HG03520 (cell line): ENCODE results near the gene BTBD17.
"Not testable (repeated sequence)": the region's sequence is repeated elsewhere in the genome, so short reads cannot be mapped to it uniquely, and the experiment has no call there.

Experiments
- ATAC-seq: cut with Tn5 transposase; IDR thresholded peaks from one replicate; pipeline ENCODE4 v1.9.1; 2021; ENCODE audit warnings: mild to moderate bottlenecking, moderate library complexity; ENCODE audit not compliant: unreplicated experiment

Gene BTBD17, protein sequence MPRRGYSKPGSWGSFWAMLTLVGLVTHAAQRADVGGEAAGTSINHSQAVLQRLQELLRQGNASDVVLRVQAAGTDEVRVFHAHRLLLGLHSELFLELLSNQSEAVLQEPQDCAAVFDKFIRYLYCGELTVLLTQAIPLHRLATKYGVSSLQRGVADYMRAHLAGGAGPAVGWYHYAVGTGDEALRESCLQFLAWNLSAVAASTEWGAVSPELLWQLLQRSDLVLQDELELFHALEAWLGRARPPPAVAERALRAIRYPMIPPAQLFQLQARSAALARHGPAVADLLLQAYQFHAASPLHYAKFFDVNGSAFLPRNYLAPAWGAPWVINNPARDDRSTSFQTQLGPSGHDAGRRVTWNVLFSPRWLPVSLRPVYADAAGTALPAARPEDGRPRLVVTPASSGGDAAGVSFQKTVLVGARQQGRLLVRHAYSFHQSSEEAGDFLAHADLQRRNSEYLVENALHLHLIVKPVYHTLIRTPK

DNA sequence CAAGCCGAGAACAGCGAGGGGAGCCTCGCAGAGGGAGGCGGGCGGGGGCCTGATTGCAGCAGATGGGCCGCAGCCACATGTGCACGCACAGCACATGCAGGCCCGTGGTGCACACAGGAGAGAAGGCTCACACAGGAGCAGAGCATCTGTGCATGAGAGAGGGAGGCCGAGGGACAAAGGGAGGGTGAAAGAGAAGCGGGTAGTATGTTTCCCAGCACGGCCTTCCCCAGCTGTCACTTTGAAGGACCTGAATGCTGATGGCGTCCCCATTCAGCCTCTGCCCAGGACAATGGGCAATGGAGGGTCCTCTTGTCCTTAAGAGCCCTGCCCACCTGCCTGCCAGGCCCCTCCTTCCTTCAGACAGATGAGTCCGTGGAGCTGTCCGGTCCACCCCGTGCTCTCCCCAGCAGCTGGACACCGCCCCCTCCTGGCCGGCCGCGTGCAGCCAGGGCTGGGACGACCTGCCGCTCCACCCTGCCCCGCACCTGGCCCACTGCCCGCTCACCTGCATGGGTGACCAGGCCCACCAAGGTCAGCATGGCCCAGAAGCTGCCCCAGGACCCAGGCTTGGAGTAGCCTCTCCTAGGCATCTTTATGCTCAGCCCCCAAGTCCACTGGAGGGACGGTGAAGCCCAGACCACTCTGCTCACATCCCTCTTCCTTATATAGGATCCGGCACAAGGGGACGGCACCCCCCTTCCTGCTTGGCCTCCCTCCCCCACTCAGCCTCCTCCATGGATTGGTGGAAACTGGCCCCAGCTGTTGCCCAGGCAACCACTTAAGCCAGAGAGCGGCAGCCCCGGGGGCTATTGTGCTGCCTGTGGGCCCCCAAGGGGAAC lies at the start of gene BTBD17:
Gene BTBD17 (minus strand): TSS at position 639 of the 839 bp plus-strand sequence. CDS start 49 bp downstream, at position 590.
- ATAC-seq: no peak

DNA sequence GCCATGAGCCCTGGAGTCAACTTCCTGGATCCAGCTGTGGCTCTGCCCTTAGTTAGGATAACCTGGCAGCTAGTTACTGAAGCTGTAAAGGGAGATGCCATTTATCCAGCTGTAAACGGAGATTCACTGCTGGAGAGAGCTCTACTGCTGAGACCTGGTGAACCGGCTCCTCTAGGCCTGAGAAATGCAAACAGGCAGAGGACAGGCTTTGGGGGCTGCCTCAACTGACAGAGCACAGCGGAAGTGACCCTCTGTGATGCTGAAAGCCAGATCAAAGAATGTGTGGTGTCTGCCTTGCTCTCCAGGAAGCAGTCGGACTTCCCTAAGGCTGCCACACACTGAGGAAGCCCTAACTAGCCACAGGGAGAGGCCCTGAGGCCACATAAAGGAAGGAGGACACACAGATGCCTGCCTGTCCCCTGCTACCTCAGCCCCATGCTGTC lies 48.4 kb upstream of the BTBD17 start:
- no peak for ATAC-seq

DNA sequence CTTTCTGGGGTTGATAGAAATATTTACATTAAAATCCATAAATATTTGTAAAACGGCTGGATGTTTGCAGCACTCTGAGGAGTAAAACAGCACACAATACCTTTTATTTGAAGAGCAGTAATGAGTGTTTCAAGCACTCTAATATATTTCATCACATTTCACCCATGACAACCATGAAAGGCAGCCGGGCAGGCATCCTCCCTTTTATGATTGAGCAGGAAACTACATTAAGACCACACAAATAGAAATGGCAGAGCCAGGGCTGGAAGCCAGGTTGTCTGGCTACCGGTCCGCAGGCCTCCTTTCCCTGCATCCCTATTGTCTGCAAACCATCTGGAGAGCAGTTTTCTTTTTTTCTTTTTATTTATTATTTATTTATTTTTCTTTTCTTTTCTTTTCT lies 47.1 kb upstream of the BTBD17 start:
- no peak for ATAC-seq

DNA sequence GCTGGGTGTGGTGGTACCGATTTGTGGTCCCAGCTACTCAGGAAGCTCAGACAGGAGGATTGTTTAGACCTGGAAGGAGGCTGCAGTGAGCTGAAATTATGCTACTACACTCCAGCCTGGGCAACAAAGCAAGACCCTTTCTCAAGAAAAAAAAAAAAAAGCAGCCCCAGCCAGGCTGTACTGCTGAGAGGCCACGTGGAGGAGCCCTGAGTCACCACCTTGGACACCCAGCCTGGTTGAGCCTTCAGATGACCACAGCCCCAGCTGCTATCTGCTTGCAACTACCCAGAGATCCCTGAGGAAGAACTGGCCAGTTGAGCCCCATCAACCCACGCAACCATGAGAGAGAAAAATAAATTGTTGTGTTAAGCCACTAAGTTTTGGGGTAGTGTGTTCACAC lies 46.6 kb upstream of the BTBD17 start:
- ATAC-seq: no peak

DNA sequence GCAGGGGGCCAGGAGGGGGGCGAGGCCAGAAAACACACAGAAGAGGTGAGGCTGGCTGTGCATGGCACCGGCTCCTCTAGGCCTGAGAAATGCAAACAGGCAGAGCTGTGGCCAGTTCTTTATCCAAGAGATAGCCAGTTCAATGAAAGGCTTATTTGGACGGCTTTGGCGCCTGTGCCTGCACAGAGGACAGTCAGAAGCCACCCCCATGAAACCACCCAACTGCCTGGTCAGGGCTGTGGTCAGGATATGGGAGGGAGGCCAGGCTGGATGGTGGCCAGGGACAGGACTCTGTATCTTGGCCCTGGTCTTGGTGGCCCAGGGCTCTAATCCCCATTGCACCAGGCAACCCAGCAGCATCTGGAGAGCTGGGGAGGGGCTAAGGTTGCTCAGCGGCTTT lies 45.7 kb upstream of the BTBD17 start:
- no peak for ATAC-seq

DNA sequence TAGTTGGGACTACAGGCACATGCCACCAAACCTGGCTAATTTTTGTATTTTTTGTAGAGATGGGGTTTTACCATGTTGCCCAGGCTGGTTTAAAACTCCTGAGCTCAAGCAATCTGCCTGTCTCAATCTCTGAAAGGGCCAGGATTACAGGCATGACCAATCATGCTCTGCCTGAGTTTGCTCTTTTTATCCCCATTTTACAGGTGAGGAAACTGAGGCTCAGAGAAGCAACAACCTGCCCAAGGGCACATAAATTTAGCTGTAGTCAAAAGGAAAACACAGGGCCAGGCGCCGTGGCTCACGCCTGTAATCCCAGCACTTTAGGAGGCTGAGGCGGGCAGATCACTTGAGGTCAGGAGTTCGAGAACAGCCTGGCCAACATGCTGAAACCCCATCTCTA lies 43.6 kb upstream of the BTBD17 start:
- not testable (repeated sequence) for ATAC-seq

DNA sequence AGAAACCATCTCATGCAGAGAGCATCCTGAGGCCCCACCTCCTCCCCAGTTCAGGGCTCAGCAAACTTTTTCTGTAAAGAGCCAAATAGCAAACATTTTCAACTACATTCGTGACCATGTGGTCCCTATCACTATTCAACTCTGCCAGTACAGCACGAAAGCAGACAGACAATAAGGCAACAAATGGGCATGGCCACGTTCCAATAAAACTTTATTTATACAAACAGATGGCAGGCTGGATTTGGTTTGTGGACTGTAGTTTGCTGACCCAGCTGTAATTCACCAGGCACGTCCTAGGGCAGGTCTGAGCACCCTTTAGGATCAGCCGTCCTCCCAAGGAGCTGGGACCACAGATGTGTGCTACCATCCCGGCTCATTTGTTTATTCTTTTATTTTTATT lies 43.1 kb upstream of the BTBD17 start:
- ATAC-seq: no peak

DNA sequence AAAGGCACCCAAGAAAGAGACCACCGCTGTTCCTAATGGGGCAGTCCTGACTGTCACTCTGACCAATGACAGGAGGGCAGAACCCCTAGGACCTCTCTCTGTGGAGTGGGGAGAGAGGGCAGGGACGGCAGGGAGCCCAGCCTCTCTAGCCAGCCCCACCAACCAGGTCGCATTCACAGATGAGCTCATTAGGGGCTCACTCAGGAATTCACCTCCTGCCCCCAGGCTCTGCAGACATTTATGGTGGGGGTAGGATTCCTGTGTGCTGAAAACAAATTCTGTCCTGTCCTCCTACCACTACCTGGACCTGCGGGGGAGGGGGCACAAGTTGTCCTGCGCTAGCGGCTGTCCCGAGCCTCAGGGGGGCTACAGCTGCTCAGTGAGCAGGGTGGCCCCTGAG lies 42.5 kb upstream of the BTBD17 start:
- no peak for ATAC-seq

DNA sequence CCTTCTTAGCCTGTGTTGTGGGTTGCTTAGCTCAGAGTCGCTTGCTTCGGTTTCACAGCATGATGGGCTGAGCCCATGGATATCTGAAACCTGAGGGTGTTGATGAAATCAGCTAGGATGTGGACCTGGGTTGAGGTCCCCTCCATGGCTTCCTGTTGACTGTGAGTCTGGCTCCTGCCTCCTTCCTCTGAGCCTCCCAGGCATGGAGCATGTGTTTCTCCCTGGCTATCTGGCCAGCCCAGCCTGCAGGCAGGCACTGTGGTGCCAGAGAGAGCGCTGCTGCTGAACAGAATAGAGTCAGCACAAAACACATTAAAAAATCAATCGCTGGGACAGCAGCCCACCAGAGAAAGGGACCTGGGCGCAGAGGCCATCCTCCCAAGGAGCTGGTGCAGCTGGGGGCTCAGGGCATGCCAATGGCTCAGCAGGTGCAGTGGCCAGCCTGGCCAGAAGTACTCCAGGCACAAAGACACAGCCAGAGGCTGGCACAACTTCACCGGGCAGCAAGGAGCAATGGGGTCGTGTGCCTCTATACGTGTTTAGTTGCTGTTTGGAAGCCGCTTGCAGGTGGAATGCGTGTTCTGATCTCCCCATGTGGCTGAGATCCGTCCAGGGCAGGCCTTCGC lies 42.0 kb upstream of the BTBD17 start:
- no peak for ATAC-seq

DNA sequence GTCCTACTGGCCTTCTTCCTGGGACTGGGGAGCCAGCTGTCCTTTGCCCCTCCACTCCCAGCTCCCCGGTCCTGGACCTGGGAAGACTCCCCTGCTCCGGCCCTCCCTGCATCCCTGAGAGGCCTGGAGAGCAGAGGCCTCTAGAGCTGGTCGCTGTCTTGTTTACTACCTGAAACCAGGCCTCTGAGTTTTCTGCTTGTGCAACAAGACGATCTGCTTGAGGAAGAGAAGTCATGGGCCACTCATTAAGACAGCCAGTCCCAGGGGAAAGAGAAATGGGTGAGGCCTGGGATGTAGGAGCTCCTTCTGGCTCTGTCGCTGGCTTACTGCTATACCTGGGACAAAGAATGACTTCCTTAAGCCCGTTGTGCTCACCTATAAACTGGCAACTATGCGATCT lies 40.4 kb upstream of the BTBD17 start:
- no peak for ATAC-seq

DNA sequence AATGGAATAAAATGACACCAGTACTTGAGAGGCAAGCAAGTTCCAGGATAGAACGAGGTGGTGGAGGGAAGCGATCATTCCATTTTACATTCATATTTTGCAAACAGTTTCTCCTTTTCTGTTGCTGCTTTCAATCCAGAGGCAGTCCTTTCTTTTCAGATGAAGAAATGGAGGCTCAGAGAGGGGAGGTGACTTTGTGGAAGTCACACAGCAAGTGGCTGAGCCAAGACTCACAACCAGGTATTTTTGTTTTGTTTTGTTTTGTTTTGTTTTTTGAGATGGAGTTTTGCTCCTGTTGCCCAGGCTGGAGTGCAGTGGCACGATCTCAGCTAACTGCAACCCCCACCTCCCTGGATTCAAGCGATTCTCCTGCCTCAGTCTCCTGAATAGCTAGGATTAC lies 34.9 kb upstream of the BTBD17 start:
- ATAC-seq: no peak

DNA sequence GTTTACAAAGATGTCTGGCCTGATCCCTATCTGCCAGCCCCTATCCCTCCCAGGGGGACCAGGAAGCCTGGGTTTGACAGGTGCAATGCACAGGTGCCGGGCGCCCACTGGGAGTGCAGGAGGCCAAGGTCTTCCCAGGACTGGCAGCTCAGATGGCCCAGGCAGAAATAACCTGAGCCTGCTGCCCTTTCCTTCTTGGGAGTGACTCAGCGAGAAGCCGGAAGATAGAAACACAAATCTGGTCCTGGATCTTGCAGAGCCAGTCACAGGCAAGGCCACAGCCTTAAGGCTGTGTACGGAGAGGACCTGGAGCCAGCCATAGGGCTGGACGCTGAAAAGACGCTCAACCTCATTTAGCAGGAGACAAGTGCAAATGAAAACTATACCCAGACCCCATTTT lies 33.3 kb upstream of the BTBD17 start:
- no peak for ATAC-seq

DNA sequence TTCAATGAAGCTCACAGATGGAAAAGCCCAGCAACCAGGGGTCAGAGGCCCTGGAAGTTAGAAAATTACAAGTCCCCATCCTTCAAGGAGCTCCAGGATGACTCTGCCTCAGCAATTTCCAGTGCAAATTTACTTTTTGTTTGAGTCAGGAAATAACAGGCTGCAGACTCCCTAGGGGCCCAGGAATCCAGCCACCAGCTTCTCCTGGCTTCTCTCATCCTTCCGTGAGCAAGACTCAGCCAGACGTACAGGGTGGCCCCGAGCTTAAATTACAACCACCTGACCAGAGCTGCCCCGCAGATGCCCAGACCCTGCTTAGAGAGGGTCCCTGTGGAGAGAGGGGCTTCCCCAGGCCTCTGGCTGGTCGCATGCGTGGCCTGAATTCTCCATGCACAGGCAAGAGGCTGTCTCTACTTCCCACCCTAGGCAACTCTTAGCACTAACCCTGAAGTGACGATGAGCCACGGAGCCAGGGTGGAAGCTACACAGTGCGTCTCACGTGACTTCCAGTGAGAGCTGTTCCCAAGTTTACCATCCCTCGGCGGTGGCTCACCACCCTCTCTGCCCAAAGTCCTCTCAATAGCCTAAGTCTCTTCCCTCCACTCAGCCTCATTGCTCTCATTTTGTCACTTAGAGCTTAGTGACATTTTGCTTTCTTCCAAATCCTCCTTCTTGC lies 32.7 kb upstream of the BTBD17 start:
- no peak for ATAC-seq

DNA sequence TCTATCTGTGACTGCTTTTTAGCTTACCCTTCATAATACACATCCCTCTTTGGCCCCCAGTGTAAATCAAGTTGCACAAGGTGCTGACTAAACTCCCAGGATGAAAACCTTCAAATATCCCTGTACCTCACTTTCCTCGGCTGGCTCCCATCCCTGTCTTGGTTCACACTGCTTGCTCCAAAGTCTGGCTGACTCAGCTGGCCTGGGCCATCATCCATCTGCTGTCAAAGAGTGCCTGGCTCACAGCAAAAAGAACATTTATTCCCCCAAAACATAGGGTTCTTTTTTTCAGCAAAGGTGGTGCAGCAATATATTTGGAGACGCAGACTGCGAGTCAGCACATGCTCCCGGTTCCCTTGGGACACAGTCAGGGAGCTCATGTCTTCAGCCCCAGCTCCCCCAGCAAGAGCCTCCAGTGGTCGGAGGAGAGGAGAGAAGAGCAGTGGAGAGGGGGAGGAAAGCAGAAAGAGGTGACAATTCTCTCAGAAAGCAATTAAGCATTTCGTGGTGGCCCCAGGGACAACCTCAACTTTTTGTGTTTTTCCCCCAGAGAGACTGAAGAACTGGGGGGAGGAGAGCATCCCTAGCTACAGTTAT lies 31.8 kb upstream of the BTBD17 start:
- no peak for ATAC-seq

DNA sequence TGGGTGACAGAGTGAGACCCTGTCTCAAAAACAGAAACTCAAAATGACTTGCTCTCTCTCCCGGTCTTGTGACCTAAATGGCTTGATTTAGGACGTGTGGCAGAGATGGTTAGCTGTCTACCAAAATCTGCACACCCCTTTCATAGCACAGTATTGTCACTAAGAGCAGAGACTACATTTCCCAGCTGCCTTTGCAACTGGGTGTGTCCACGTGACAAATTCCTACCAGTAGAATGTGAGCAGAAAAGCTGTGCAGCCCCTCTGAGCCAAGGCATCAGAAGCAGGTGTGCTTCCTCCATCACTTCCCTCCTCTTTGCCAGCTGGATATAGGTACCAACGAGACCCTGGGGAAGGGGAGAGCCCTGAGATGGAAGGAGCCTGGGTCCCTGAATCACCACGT lies 31.2 kb upstream of the BTBD17 start:
- ATAC-seq: no peak

DNA sequence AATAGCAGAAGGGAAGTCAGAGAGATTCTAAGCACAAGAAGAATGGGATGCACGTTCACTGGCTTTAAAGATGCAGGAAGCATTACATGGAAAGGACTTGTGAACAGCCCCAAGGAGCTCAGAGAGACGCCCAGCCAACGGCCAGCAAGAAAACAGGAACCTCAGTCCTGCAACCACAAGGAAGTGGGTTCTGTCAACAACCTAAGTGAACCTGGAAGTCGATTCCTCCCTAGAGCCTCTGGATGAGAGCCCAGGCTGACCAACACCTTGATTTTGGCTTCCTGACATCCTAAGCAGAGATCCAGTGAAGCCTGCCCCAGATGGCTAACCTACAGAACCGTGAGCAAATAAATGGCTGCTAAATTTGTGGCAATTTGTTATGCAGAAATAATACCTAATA lies 30.1 kb upstream of the BTBD17 start:
- no peak for ATAC-seq

DNA sequence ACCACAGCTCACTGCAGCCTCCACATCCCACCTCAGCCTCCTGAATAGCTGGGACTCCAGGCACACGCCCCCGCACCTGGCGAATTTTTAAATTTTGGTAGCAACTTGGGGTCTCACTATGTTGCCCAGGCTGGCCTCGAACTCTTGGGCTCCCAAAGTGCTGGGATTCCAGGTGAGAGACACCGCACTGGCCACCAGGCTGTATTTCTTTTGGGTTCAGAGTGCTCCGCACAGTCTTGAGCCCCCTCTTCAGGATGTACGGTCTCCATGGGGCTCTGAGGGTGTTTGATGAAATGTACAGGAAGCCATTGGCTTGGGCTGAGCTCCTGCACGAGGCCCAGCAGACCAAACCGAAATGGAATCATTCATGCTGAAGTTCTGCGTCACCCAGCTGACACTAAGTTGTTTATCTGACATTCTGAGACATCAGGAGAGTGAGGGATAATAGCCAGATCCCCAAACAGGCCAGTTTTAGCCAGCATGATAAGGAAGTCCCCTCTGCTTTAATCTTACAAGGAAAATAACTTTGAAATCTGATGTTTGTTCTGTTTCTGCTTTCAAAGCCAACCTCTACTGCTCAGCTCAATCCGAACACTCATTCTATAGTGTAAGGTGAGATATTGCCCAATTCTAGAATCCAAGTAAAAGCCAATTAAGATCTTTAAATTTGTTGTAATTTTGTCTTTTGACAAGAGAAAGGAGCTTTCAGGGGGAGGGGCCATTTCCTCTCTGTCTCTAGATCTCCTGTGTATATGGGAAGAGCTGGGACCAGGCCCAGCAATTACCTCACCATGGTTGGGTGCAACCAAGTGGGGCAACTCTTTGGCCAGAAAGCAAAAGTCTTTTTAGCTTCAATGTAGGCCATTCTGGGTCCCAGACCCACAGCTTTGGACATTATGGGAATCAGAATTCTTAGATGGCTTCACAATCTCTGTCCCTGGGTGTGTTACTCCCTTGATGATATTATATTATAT lies 29.3 kb upstream of the BTBD17 start:
- no peak for ATAC-seq

DNA sequence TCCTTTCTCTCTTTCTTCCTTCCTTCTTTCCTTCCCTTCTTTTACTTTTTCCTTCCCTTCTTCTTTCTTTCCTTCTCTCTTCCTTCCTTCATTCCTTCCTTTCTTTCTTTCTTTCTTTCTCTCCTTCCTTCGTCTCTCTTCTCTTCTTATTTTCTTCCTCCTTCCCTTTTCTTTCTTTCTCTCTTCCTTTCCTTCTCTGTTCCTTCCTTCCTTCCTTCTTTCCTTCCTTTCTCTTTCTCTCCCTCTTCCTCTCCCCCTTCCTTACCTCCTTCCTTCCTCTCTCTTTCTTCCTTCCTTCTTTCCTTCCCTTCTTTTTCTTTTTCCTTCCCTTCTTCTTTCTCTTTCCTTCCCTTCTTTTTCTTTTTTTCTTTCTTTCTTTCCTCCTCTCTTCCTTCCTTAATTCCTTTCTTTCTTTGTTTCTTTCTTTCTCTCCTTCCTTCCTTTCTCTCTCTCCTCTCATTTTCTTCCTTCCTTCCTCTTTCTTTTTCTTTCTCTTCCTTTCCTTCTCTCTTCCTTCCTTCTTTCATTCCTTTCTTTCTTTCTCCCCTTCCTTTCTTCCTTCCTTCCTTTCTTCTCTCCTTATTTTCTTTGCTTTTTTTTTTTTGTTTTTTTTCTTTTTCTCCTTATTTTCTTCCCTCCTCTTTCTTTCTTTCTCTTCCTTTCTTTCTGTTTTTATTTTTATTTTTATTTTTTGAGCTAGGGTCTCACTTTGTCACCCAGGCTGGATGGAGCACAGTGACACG lies 28.4 kb upstream of the BTBD17 start:
- ATAC-seq: no peak
